ENCODE data around the gene KCNA3.

Gene KCNA3

GRCh38 chr1:110645211-110645610 lies 29.5 kb downstream of the KCNA3 start:
- Histone ChIP-seq H3K4me1 (ENCODE audit: control insufficient read depth in 1 of 2, insufficient read depth in 2 of 2, low read length in 2 of 2) (peaks cover 5 to 7% of the 10 kb centered on the region in 2 donors), H3K27ac (ENCODE audit: low read depth, low read length) (no peak overlapping the region), H3K4me3 (ENCODE audit: low read depth in 1 of 2, low read length in 2 of 2) (no peak overlapping the region), H3K9me3 (ENCODE audit: control insufficient read depth in 1 of 2, low read length in 2 of 2) (no peaks in the 10 kb centered on the region), H3K27me3 (ENCODE audit: control insufficient read depth in 1 of 2, insufficient read depth in 2 of 2, low read length in 2 of 2) (no peaks in the 10 kb centered on the region), H3K9ac (ENCODE audit: low read depth in 1 of 2, low read length in 2 of 2) (no peak overlapping the region), H3K36me3 (ENCODE audit: control insufficient read depth in 1 of 2, insufficient read depth in 2 of 2, low read length in 2 of 2) (no peaks in the 10 kb centered on the region)

- Histone ChIP-seq H3K9ac (ENCODE audit: low read depth in 1 of 2, low read length in 2 of 2) (no peak overlapping the region), H3K4me1 (ENCODE audit: control insufficient read depth in 1 of 2, insufficient read depth in 2 of 2, low read length in 2 of 2) (peaks cover 5 to 7% of the 10 kb centered on the region in 2 donors), H3K27ac (ENCODE audit: low read depth, low read length) (no peak overlapping the region), H3K27me3 (ENCODE audit: control insufficient read depth in 1 of 2, insufficient read depth in 2 of 2, low read length in 2 of 2) (no peaks in the 10 kb centered on the region), H3K9me3 (ENCODE audit: control insufficient read depth in 1 of 2, low read length in 2 of 2) (no peaks in the 10 kb centered on the region), H3K4me3 (ENCODE audit: low read depth in 1 of 2, low read length in 2 of 2) (no peak overlapping the region), H3K36me3 (ENCODE audit: control insufficient read depth in 1 of 2, insufficient read depth in 2 of 2, low read length in 2 of 2) (no peaks in the 10 kb centered on the region)
These were observed 30.8 kb downstream of the KCNA3 start for GRCh38 chr1:110643879-110644472.

GRCh38 chr1:110639724-110640386 lies 34.9 kb downstream of the KCNA3 start:
- Histone ChIP-seq H3K4me3 (ENCODE audit: low read depth in 1 of 2, low read length in 2 of 2) (no peak overlapping the region), H3K36me3 (ENCODE audit: control insufficient read depth in 1 of 2, insufficient read depth in 2 of 2, low read length in 2 of 2) (no peaks in the 10 kb centered on the region), H3K9me3 (ENCODE audit: control insufficient read depth in 1 of 2, low read length in 2 of 2) (no peaks in the 10 kb centered on the region), H3K9ac (ENCODE audit: low read depth in 1 of 2, low read length in 2 of 2) (no peak overlapping the region), H3K4me1 (ENCODE audit: control insufficient read depth in 1 of 2, insufficient read depth in 2 of 2, low read length in 2 of 2) (peaks cover 10 to 25% of the 10 kb centered on the region in 2 donors), H3K27ac (ENCODE audit: low read depth, low read length) (no peak overlapping the region), H3K27me3 (ENCODE audit: control insufficient read depth in 1 of 2, insufficient read depth in 2 of 2, low read length in 2 of 2) (no peaks in the 10 kb centered on the region)

- H3K27ac ChIP-seq (ENCODE audit: low read depth, low read length) = no peak overlapping the region
- H3K27me3 ChIP-seq (ENCODE audit: control insufficient read depth in 1 of 2, insufficient read depth in 2 of 2, low read length in 2 of 2) = no peaks in the 10 kb centered on the region
- H3K36me3 ChIP-seq (ENCODE audit: control insufficient read depth in 1 of 2, insufficient read depth in 2 of 2, low read length in 2 of 2) = no peaks in the 10 kb centered on the region
- H3K9ac ChIP-seq (ENCODE audit: low read depth in 1 of 2, low read length in 2 of 2) = no peak overlapping the region
- no peak overlapping the region for H3K4me3 ChIP-seq (ENCODE audit: low read depth in 1 of 2, low read length in 2 of 2)
- H3K9me3 ChIP-seq (ENCODE audit: control insufficient read depth in 1 of 2, low read length in 2 of 2) = no peaks in the 10 kb centered on the region
- peaks cover 22 to 35% of the 10 kb centered on the region in 2 donors for H3K4me1 ChIP-seq (ENCODE audit: control insufficient read depth in 1 of 2, insufficient read depth in 2 of 2, low read length in 2 of 2)
These were observed 36.2 kb downstream of the KCNA3 start for GRCh38 chr1:110638556-110638955.

GRCh38 chr1:110638058-110638457 lies 36.7 kb downstream of the KCNA3 start:
- Histone ChIP-seq H3K27ac (ENCODE audit: low read depth, low read length) (no peak overlapping the region), H3K27me3 (ENCODE audit: control insufficient read depth in 1 of 2, insufficient read depth in 2 of 2, low read length in 2 of 2) (no peaks in the 10 kb centered on the region), H3K9ac (ENCODE audit: low read depth in 1 of 2, low read length in 2 of 2) (no peak overlapping the region), H3K9me3 (ENCODE audit: control insufficient read depth in 1 of 2, low read length in 2 of 2) (no peaks in the 10 kb centered on the region), H3K4me1 (ENCODE audit: control insufficient read depth in 1 of 2, insufficient read depth in 2 of 2, low read length in 2 of 2) (peaks cover 22 to 36% of the 10 kb centered on the region in 2 donors), H3K36me3 (ENCODE audit: control insufficient read depth in 1 of 2, insufficient read depth in 2 of 2, low read length in 2 of 2) (no peaks in the 10 kb centered on the region), H3K4me3 (ENCODE audit: low read depth in 1 of 2, low read length in 2 of 2) (no peak overlapping the region)

GRCh38 chr1:110637475-110637874 lies 37.3 kb downstream of the KCNA3 start:
- Histone ChIP-seq H3K4me3 (ENCODE audit: low read depth in 1 of 2, low read length in 2 of 2) (no peak overlapping the region), H3K4me1 (ENCODE audit: control insufficient read depth in 1 of 2, insufficient read depth in 2 of 2, low read length in 2 of 2) (peaks cover 22 to 38% of the 10 kb centered on the region in 2 donors), H3K36me3 (ENCODE audit: control insufficient read depth in 1 of 2, insufficient read depth in 2 of 2, low read length in 2 of 2) (no peaks in the 10 kb centered on the region), H3K9ac (ENCODE audit: low read depth in 1 of 2, low read length in 2 of 2) (no peak overlapping the region), H3K27me3 (ENCODE audit: control insufficient read depth in 1 of 2, insufficient read depth in 2 of 2, low read length in 2 of 2) (no peaks in the 10 kb centered on the region), H3K9me3 (ENCODE audit: control insufficient read depth in 1 of 2, low read length in 2 of 2) (no peaks in the 10 kb centered on the region), H3K27ac (ENCODE audit: low read depth, low read length) (no peak overlapping the region)

- Histone ChIP-seq H3K36me3 (ENCODE audit: control insufficient read depth in 1 of 2, insufficient read depth in 2 of 2, low read length in 2 of 2) (no peaks in the 10 kb centered on the region), H3K4me1 (ENCODE audit: control insufficient read depth in 1 of 2, insufficient read depth in 2 of 2, low read length in 2 of 2) (peaks cover 22 to 43% of the 10 kb centered on the region in 2 donors), H3K9me3 (ENCODE audit: control insufficient read depth in 1 of 2, low read length in 2 of 2) (no peaks in the 10 kb centered on the region), H3K27ac (ENCODE audit: low read depth, low read length) (no peak overlapping the region), H3K4me3 (ENCODE audit: low read depth in 1 of 2, low read length in 2 of 2) (no peak overlapping the region), H3K27me3 (ENCODE audit: control insufficient read depth in 1 of 2, insufficient read depth in 2 of 2, low read length in 2 of 2) (no peaks in the 10 kb centered on the region), H3K9ac (ENCODE audit: low read depth in 1 of 2, low read length in 2 of 2) (no peak overlapping the region)
These were observed 38.4 kb downstream of the KCNA3 start for GRCh38 chr1:110636149-110636935.

GRCh38 chr1:110635434-110635833 lies 39.3 kb downstream of the KCNA3 start:
- no peak overlapping the region for H3K9ac ChIP-seq (ENCODE audit: low read depth in 1 of 2, low read length in 2 of 2)
- no peaks in the 10 kb centered on the region for H3K36me3 ChIP-seq (ENCODE audit: control insufficient read depth in 1 of 2, insufficient read depth in 2 of 2, low read length in 2 of 2)
- H3K27ac ChIP-seq (ENCODE audit: low read depth, low read length) = no peak overlapping the region
- no peaks in the 10 kb centered on the region for H3K27me3 ChIP-seq (ENCODE audit: control insufficient read depth in 1 of 2, insufficient read depth in 2 of 2, low read length in 2 of 2)
- peaks cover 22 to 43% of the 10 kb centered on the region in 2 donors for H3K4me1 ChIP-seq (ENCODE audit: control insufficient read depth in 1 of 2, insufficient read depth in 2 of 2, low read length in 2 of 2)
- H3K4me3 ChIP-seq (ENCODE audit: low read depth in 1 of 2, low read length in 2 of 2) = no peak overlapping the region
- H3K9me3 ChIP-seq (ENCODE audit: control insufficient read depth in 1 of 2, low read length in 2 of 2) = no peaks in the 10 kb centered on the region

- H3K27ac ChIP-seq (ENCODE audit: low read depth, low read length) = no peak overlapping the region
- no peak overlapping the region for H3K9ac ChIP-seq (ENCODE audit: low read depth in 1 of 2, low read length in 2 of 2)
- H3K9me3 ChIP-seq (ENCODE audit: control insufficient read depth in 1 of 2, low read length in 2 of 2) = no peaks in the 10 kb centered on the region
- H3K36me3 ChIP-seq (ENCODE audit: control insufficient read depth in 1 of 2, insufficient read depth in 2 of 2, low read length in 2 of 2) = no peaks in the 10 kb centered on the region
- H3K27me3 ChIP-seq (ENCODE audit: control insufficient read depth in 1 of 2, insufficient read depth in 2 of 2, low read length in 2 of 2) = no peaks in the 10 kb centered on the region
- H3K4me1 ChIP-seq (ENCODE audit: control insufficient read depth in 1 of 2, insufficient read depth in 2 of 2, low read length in 2 of 2) = peaks cover 22 to 43% of the 10 kb centered on the region in 2 donors
- no peak overlapping the region for H3K4me3 ChIP-seq (ENCODE audit: low read depth in 1 of 2, low read length in 2 of 2)
These were observed 40.1 kb downstream of the KCNA3 start for GRCh38 chr1:110634455-110635311.

Data from duodenal mucosa (tissue), 2 donors.